ENCODE data around the gene CLDN17.

The CLDN17 gene

DNA sequence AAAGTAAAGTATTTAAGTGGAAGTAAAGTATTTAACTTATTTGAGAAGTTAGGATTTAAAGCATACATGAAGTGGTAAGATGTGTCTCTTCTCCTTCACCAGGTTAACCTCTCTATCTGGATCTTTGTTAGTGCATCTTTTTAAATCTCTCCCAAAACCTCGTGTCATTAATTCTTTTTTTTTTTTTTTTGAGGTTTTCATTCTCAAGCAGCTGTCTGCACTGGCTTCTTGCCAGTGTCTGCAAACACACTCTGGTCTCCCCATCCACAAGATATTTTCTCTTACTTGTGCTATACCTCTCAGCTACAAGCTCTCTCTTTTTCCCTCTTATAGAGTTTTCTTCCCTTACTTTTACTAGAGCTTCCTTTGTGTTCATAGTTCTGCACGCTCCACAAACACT lies 49.0 kb downstream of the CLDN17 start:
- TF ChIP-seq, protein P1, sequence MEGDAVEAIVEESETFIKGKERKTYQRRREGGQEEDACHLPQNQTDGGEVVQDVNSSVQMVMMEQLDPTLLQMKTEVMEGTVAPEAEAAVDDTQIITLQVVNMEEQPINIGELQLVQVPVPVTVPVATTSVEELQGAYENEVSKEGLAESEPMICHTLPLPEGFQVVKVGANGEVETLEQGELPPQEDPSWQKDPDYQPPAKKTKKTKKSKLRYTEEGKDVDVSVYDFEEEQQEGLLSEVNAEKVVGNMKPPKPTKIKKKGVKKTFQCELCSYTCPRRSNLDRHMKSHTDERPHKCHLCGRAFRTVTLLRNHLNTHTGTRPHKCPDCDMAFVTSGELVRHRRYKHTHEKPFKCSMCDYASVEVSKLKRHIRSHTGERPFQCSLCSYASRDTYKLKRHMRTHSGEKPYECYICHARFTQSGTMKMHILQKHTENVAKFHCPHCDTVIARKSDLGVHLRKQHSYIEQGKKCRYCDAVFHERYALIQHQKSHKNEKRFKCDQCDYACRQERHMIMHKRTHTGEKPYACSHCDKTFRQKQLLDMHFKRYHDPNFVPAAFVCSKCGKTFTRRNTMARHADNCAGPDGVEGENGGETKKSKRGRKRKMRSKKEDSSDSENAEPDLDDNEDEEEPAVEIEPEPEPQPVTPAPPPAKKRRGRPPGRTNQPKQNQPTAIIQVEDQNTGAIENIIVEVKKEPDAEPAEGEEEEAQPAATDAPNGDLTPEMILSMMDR (IDR thresholded peaks at IDR 0.05; ENCODE audit: low read depth, low read length), result no peak
- Histone ChIP-seq H3K9me3 (no peaks in the 10 kb centered on the region), H3K4me3 (ENCODE audit: low read depth, low read length) (no peak overlapping the region), H3K36me3 (no peaks in the 10 kb centered on the region), H3K27me3 (no peaks in the 10 kb centered on the region), H3K4me1 (no peaks in the 10 kb centered on the region)
- DNase-seq, result no peak

DNA sequence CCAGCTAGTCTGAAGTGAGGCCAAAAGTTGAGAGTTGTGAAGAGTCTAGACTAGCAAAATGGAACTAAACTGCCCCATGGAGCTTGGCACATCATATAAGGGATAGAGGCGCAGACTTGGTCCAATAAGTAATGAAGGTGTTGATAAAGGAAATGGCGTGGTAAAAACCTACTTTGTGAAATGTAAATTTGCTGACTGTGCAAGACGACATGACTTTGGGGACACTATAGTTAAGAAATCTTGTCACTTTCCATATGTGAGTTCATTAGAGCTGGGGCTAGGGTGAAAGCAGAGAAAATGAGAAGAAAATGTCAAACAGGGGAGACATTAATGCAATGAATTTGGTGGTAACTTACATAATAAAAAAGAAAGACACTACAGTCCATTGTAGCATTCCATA lies 50.1 kb downstream of the CLDN17 start:
- Histone ChIP-seq H3K4me1 (no peaks in the 10 kb centered on the region), H3K27me3 (no peaks in the 10 kb centered on the region), H3K4me3 (ENCODE audit: low read depth, low read length) (no peak overlapping the region), H3K9me3 (no peaks in the 10 kb centered on the region), H3K36me3 (no peaks in the 10 kb centered on the region)
- TF ChIP-seq, protein P1 (IDR thresholded peaks at IDR 0.05; ENCODE audit: low read depth, low read length), result no peak
- DNase-seq, result no peak
